Bone marrow (tissue), 2 donors: ENCODE data around the gene SYDE2.
"Not testable (repeated sequence)": the region's sequence is repeated elsewhere in the genome, so short reads cannot be mapped to it uniquely, and the experiment has no call there.

Source experiments
- DNase-seq, 2 donors: peaks; one replicate each; lab custom pipeline; 2025; lab: John Stamatoyannopoulos, UW

SYDE2 gene

GRCh38 chr1:85200463-85201339, at the start of gene SYDE2:
SYDE2 (minus strand) TSS chr1:85201016; CDS start chr1:85200996, 20 bp downstream.
- peak in 1 of 2 donors; percentile 24 for DNase-seq

- not testable (repeated sequence) for DNase-seq
These were observed 48.2 kb upstream of the SYDE2 start for GRCh38 chr1:85249042-85249441.

GRCh38 chr1:85245891-85246290, 45.1 kb upstream of the SYDE2 start:
- no peak for DNase-seq

- DNase-seq, result no peak
These were observed 44.6 kb upstream of the SYDE2 start for GRCh38 chr1:85245456-85245855.

GRCh38 chr1:85244271-85245061, 43.6 kb upstream of the SYDE2 start:
- peak in 1 of 2 donors; percentile 21 for DNase-seq

- no peak for DNase-seq
These were observed 42.6 kb upstream of the SYDE2 start for GRCh38 chr1:85243372-85243771.

- no peak for DNase-seq
These were observed 39.8 kb upstream of the SYDE2 start for GRCh38 chr1:85240643-85241042.

GRCh38 chr1:85240174-85240601, 39.4 kb upstream of the SYDE2 start:
- no peak for DNase-seq

GRCh38 chr1:85237613-85238012, 36.8 kb upstream of the SYDE2 start:
- DNase-seq, result no peak

GRCh38 chr1:85230305-85230977, 29.6 kb upstream of the SYDE2 start:
- DNase-seq, result no peak

- DNase-seq, result no peak
These were observed 28.8 kb upstream of the SYDE2 start for GRCh38 chr1:85229574-85230097.

GRCh38 chr1:85228972-85229371, 28.2 kb upstream of the SYDE2 start:
- DNase-seq, result no peak

GRCh38 chr1:85225624-85226380, 25.0 kb upstream of the SYDE2 start:
- no peak for DNase-seq

- no peak for DNase-seq
These were observed 24.2 kb upstream of the SYDE2 start for GRCh38 chr1:85224734-85225623.

- DNase-seq, result no peak
These were observed 23.5 kb upstream of the SYDE2 start for GRCh38 chr1:85224295-85224694.

- DNase-seq, result no peak
These were observed 22.5 kb upstream of the SYDE2 start for GRCh38 chr1:85223334-85223733.

GRCh38 chr1:85220756-85221201, 20.0 kb upstream of the SYDE2 start:
- DNase-seq, result no peak

- no peak for DNase-seq
These were observed 19.2 kb upstream of the SYDE2 start for GRCh38 chr1:85219853-85220610.

GRCh38 chr1:85216697-85217096, 15.9 kb upstream of the SYDE2 start:
- DNase-seq, result no peak

- DNase-seq, result no peak
These were observed 13.8 kb upstream of the SYDE2 start for GRCh38 chr1:85214654-85215053.
